Astrocyte of the cerebellum (primary cell): ENCODE results near the gene RYR2.
A peak's percentile ranks its signal among the peaks of the same experiment; 100 is the strongest.

ENCODE experiments used
- DNase-seq: peaks from one replicate; pipeline ENCODE4 v3.0.0-alpha.2; 2011; ENCODE audit warnings: low read depth
- H3K4me3 ChIP-seq: 2 replicates; pipeline ENCODE4 v1.5.1; 2011; ENCODE audit warnings: mild to moderate bottlenecking, low read depth, low read length, moderate library complexity
- CTCF ChIP-seq: IDR thresholded peaks from 2 replicates; pipeline ENCODE4 v1.5.1; 2012; ENCODE audit warnings: low read length, low read depth, moderate library complexity, mild to moderate bottlenecking; ENCODE audit errors: missing control alignments
- in situ Hi-C: cut with HindIII; loops from 2 replicates; pipeline ENCODE4 v1.10.0; 2017; ENCODE audit warnings: low sequenced_read_pairs

Gene RYR2

GRCh38 chr1:237011432-237011831, 30.6 kb upstream of the RYR2 start:
- no peak for TF ChIP-seq CTCF
- H3K4me3 ChIP-seq, result no peak overlapping the region
- in situ Hi-C loops, result no loop called here
- DNase-seq, result no peak

GRCh38 chr1:237012361-237012760, 29.6 kb upstream of the RYR2 start:
- in situ Hi-C loops, result no loop called here
- H3K4me3 ChIP-seq, result no peak overlapping the region

GRCh38 chr1:237012788-237013383, 29.1 kb upstream of the RYR2 start:
- in situ Hi-C loops, result no loop called here
- no peak overlapping the region for H3K4me3 ChIP-seq
- no peak for TF ChIP-seq CTCF
- peak; percentile 96 for DNase-seq

More at GRCh38 chr1:237012361-237012760, 29.6 kb upstream of the RYR2 start:
- TF ChIP-seq CTCF, result no peak
- no peak for DNase-seq

GRCh38 chr1:237013608-237014007, 28.4 kb upstream of the RYR2 start:
- no peak overlapping the region for H3K4me3 ChIP-seq
- in situ Hi-C loops, result no loop called here
- no peak for TF ChIP-seq CTCF
- DNase-seq, result peak; percentile 9

GRCh38 chr1:237016626-237017025, 25.4 kb upstream of the RYR2 start:
- no peak for TF ChIP-seq CTCF
- in situ Hi-C loops, result no loop called here
- no peak for DNase-seq
- no peak overlapping the region for H3K4me3 ChIP-seq

- no peak for TF ChIP-seq CTCF
- no peak for DNase-seq
- in situ Hi-C loops, result no loop called here
- no peak overlapping the region for H3K4me3 ChIP-seq
These were observed 23.1 kb upstream of the RYR2 start for GRCh38 chr1:237018896-237019295.
